HG03045 (cell line): ENCODE results near the gene TOMM40L.

Experiments
- ATAC-seq: cut with Tn5 transposase; IDR thresholded peaks from one replicate; pipeline ENCODE4 v1.9.1; 2021; ENCODE audit warnings: mild to moderate bottlenecking, moderate library complexity; ENCODE audit not compliant: unreplicated experiment

The TOMM40L gene

GRCh38 chr1:161225534-161226319 lies at the start of gene TOMM40L:
TOMM40L (plus strand) TSS chr1:161226060; CDS start chr1:161226490, 430 bp downstream.
- peak; percentile 95 for ATAC-seq

GRCh38 chr1:161176468-161177111 lies 49.3 kb upstream of the TOMM40L start:
- no peak for ATAC-seq

- ATAC-seq = peak; percentile 87
These were observed 48.5 kb upstream of the TOMM40L start, which contains the start of gene B4GALT3 for GRCh38 chr1:161177112-161177935. B4GALT3 (minus strand) TSS chr1:161177507; CDS start chr1:161176060, 1,447 bp downstream.

- no peak for ATAC-seq
These were observed 48.0 kb upstream of the TOMM40L start for GRCh38 chr1:161177936-161178244.

- ATAC-seq = no peak
These were observed 46.2 kb upstream of the TOMM40L start for GRCh38 chr1:161179698-161180097.

GRCh38 chr1:161180639-161181038 lies 45.2 kb upstream of the TOMM40L start:
- ATAC-seq = no peak

GRCh38 chr1:161182214-161182613 lies 43.6 kb upstream of the TOMM40L start:
- peak; percentile 34 for ATAC-seq

- ATAC-seq = peak; percentile 73
These were observed 40.6 kb upstream of the TOMM40L start for GRCh38 chr1:161185282-161185682.

- peak; percentile 16 for ATAC-seq
These were observed 40.0 kb upstream of the TOMM40L start for GRCh38 chr1:161185732-161186311.

GRCh38 chr1:161187311-161187710 lies 38.5 kb upstream of the TOMM40L start:
- ATAC-seq = no peak

GRCh38 chr1:161188381-161188780 lies 37.5 kb upstream of the TOMM40L start:
- no peak for ATAC-seq

GRCh38 chr1:161189036-161189435 lies 36.8 kb upstream of the TOMM40L start:
- no peak for ATAC-seq

- ATAC-seq = no peak
These were observed 34.8 kb upstream of the TOMM40L start for GRCh38 chr1:161190962-161191521.

GRCh38 chr1:161191971-161192370 lies 33.9 kb upstream of the TOMM40L start:
- ATAC-seq = no peak

GRCh38 chr1:161192476-161193465 lies 33.1 kb upstream of the TOMM40L start:
- peak; percentile 52 for ATAC-seq

GRCh38 chr1:161193561-161194235 lies 32.2 kb upstream of the TOMM40L start:
- ATAC-seq = no peak

GRCh38 chr1:161195171-161195570 lies 30.7 kb upstream of the TOMM40L start:
- ATAC-seq = no peak

- no peak for ATAC-seq
These were observed 29.7 kb upstream of the TOMM40L start for GRCh38 chr1:161196111-161196510.
